NCI-H2081 (cell line): ENCODE data around the gene RAD9A.

Source experiments
- DNase-seq, 2 experiments: peaks; one replicate each; lab custom pipeline; 2025; lab: John Stamatoyannopoulos, UW

The RAD9A gene

DNA sequence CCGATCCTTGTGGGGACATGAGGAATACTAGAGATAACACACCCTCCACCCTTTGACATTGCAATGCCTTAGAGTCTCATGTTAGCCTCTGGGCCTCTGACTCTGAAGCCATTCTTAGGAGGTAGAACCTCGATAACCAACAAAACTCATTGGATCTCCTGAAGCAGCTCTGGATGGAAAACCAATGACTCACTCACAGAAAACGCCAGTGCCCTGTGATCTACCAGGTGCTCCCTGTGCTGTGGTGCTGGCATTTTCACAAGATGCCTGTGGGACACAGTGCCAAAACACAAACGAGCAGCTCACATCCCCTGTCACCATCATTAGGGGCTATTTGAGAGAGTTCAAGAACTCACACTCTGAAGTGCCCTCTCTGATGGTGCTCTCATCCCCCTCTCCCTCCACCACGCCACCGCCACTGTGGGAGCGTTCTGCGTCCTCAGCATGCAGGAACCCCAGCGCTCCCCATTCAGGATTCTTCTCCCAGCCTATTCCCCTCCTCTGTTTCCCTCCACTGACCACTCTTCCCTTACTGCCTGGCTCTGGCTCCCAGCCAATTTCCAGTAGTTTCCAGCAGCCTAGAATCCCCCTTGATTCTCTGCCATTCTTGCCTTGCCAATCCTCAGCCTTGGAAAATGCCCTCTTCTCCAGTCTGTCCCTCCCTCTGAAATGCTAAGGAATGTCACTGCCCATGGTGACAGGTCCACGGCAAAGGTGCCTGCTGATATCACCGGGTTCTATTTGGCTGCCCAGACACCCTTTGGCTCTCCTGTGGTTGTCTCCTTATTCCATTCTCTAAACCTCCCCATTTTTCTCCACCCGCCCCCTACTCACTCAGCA is 33.7 kb upstream of the RAD9A start:
- DNase-seq = no peak

DNA sequence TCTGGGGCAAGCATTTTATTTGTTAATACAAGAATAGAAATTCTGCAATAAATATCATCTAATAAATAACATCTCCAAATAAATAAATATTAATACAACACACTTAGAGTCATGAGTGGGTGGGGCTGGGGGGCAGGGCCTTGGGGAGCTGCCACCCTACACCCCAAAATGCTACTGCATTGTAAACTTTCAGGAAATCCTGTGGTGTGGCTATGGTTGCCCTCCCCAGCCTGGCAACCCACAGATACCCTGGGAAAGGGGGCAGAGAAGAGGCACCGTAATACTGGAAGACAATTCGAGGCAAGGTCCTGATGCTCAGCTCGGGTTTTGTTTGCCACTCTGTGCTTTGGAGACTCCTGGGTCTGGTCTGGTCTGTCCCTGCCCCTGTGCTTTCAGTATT is 27.6 kb upstream of the RAD9A start:
- no peak for DNase-seq

DNA sequence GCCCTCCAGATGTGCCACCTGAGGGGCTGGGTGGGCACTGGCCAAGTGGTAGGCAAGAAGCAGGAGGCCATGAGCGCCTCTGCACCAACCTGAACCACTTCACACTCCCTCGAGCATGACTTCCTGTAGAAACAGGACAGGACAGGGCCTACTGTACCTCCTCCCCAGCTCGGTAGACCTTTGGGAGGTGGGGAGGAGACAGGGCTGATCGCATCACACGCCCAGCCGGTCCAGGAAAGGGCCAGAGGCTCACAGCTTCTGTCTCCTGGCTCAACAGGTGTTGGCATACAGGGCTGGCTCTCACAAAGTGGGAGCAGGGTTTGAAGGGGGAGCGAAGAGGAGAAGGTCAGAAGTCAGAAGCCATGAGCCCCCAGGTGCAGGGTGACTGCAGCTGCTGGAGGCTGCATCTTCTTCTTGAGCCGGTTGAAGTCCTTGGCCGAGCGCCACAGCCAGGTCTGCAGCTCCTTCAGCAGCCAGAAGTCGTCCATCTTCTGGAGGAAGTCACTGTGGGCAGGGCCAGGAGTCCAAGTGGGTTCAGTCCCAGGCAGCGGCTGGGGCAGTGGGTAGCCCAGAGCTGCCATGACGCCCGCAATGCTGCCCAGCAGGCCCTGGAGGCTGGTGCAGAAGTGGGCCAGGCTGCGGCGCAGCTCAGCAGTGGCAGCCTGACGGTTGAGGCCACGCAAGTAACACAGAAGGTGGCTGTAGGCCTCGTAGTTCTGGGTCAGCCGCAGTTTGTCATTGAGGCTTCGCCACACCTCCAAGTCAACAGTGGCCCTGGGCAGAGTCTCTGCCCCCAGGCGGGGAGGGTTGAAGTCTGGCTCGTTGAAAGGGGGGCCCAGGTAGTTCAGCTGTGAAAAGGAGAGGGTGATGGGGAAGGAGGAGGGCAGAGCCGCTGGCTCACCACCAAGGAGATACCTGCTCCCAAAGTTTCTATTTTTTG is 26.7 kb upstream of the RAD9A start:
- no peak for DNase-seq

DNA sequence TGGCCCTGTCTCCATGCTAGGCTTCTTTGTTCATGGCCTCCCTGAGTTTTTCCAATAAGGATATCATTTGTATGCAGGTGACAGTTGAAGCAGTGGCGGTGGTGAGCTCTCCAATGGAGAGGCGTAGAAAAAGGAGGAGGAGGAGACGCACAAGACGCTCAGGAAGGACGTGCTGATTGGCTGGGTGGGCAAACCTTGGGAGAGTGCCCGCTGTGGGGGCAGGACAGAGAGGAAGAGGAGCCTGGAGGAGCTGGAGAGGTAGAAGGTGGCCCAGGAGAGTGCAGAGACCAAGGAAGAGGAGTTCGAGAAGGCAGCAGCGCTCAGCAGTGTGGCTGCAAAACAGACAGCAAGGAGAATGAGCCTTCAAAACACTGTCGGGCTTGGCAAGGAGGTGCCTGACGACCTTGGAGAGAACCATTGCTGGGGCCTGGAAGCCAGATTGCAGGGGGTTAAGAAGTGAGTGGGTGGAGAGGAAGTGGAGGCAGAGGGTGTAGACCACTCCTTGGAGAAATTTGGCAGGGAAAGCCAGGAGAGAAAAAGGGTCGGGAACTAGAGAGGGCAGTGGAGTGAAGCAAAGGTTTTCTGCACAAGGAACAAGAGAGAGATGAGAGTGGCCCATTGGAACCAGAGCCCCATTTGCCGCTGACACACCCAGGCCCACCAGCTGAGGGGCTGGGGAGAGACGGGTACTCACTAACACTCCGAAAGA is 25.9 kb upstream of the RAD9A start:
- no peak for DNase-seq

DNA sequence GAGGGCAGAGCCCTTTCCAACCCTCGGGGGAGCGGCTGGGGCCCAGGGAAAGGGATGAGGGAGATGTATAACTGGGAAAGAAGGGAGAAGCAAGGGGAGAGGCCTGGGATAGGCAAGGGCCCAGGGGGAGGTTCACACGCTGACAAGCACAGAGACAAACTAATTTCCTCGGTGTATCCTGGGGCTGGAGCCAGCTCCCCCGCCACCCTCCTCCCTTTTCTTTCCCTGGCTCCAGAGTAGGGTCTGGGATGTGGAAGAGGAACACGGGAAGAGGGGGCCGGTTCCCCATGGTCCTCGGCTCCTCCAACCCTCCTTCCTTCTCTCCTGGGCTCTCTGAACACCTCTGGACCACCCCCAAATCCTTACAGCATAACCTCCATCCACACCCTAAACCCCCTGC is 25.2 kb upstream of the RAD9A start:
- no peak for DNase-seq

DNA sequence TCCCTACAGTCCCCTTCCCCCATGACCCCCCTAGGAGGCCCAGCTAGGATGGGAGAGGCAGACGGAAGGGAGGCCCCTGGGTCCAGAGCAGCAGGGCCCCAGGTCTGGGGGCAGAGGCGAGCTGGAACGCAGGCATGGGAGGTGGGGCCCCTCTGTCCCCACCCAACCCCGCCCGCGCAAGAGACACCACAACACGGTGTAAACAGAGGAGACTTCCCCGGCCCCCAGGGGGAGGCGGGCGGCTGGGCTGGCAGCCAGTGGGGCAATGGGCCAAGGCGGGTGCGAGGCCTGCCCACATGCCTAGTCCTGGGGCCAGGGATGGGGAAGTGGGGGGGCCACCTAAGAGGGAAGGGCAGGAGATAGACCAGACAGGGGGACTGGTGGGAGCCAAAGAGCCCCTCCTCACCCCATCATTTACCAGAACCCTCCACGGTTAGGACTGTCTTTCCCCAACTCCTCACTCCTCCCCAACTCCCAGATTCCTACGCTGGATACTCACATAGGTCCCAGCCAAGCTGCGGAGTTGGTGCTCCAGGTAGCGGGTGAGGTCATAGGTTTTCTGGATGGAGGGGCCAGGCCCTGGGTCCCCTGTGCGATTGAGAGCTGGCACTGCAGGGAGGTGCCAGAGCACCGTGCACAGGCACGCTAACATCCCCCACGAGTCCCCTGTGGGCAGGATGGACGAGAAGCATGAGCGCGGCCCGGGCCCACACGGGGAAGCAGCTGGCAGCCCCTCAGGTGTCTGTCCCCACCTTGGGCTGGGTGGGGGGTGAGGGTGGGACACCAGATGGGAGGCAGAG is 24.6 kb upstream of the RAD9A start:
- DNase-seq = peak; percentile 33 to 50

DNA sequence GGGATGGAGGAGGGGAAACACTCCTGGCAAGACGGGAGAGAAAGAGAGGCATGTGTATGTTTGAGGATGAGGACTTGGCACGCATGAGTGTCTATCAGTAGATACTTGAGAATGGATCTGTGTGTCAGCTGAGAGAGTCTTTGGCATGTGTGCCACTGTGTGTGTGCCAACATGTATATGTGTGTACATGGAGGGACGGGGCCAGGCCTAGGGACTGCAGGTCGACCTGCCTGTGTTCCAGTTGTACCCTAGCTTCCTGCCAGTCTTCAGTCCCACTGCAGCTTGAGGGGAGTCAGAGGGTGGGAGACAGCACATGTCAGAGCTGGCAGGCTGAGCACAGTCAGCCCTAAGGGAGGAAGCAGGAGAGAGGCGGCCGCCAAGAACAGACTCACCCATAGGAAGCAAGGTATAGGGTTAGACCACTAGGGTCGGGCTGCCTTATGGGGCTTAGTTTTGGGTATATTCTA is 24.0 kb upstream of the RAD9A start:
- no peak for DNase-seq

DNA sequence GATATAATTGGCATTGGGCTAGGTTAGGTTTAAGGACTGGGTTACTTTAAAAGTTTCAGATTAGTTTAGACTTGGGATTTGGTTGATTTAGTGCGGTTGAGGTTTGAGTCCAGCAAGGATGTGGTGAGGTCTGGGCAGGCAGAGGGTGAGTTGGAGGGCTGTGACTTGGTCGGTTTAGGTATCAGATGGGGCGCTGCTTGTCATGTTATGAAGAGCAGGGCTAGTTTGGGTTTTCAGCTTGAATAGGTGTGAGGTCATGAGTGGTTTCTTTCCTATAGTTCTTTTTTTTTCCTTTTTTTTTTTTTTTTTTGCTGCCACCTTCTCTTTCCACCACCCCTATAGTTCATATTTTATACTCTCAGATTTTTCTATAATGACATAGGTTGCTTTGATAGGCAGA is 23.2 kb upstream of the RAD9A start:
- no peak for DNase-seq

DNA sequence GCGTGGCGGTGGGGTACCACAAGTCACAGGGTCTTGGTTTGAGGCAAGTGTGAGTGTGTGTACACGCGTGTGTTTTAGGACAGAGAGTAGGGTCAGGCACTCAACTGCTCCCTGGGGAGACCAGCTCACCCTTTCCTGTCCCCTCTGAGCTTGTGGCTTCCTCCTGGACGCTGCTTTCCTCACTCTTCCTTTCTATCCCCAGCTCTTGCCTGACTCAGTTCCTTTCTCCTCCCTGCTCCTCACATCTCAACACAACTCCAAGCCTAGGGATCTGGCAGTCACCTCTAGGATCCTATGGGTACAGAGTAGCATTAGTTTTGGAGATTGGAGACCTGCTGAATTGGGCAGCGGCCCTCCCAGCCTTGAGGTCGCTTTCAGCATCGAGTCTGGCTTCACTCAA is 22.5 kb upstream of the RAD9A start:
- no peak for DNase-seq

DNA sequence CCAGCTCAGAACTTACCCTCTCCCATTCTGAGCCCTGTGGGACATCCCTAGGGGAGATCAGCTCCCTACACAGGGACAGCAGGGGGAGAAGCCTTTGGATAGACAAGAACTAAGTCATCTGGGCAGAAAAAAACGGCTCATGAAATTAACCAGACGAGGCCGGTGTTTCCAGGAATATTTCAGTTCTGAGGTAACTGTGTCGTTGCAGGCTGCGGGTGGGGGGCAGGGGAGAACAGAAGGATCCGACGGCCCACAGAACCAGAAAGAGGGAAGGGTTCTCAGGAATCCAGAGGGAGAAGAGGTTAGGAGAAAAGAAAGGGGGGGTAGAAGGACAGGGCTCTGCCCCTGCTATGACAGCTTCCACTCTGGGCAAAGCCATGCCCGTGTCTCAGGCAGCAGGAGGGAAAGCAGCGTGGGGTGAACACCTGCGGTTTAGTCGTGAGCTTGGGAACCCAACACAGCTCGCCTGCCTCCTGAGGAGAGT is 21.9 kb upstream of the RAD9A start:
- peak in 1 of 2 experiments; percentile 31 for DNase-seq

DNA sequence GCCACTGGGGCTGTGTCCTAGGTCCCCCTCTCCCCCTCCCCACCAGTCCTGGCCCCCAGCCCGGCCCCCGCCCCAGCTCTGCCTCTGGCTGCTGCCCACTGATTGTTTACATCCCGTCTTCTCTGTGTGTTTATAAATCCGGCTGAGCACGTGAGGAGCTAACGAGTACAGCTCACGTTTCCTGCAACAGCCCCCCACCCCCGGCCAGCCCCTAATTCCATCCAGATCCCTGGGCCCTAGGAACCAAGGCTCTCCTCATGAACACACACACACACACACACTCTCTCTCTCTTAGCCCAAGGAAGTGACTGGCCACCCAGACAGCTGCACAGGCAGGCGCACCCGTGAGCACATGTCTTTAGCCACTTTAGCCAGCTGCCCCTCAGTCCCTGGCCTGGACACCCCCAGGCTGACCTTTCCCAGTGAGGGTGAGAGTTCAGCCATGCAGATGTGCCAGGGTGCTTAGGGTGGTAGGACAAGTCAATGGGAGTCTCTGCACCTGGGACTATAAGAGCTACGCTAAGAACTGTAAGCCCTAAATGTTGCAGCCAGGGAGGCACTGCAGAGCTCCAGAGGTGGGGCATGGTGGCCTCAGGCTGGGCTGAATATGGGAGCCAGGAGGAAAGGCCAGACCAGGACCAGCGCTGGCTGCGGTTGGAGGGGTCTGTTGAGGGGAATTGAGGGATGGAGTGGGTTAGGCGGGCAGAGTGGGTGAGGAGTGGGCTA is 21.3 kb upstream of the RAD9A start:
- DNase-seq = peak in 1 of 2 experiments; percentile 31

DNA sequence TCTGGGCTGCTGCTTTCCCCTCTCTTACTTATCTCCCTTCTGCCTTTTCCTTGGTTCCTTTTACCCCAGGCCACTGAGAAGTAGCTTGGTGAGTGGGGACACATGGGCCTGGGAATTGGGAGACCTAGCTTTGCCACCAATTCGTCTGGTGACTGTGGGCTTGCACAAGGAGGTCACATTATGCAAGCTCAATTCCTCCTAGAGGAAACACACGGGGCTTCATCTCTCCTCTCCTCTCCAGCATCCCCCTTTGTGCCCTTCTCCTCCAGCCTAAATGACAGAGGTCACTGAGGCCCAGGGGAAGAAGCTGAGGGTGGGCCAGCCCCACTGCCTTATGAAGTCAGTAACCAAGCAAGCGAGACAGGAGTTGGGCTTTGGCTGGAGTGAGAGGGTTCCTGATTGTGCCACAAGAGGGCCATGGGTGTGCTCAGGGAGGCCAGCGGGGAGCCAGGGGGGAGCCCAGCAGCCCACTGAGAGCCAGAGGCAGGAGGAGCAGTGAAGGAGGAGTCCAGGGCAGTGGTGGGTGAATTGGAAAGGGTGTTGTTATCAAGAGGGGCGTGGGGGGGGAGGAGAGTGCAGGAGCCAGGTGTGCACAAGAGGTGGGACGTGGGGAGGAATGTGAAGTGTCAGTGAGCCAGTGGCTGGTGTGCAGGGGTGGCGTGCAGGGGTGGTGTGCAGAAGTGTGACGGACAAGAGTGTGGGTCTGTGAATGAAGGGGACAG is 20.4 kb upstream of the RAD9A start:
- no peak for DNase-seq

DNA sequence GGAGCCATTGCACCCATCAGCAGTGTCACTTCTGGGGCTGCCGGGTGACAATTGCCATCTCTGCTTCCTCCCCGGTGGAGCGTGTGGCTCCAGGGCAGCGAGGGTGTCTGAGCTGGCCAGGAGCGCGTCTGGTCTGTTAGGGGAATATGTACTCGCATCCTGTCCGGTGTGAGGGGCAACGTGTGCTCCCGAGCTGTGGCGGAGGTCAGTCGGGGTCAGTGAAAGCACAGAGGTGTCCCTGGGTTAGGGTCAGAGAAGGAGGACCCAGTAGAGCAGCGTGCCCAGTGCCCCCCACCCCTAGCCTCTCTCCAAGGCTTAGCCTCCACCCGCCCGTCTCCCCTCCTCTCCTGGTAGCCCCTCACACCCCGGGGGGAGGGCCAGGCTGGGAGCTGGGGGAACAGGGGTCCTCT is 19.9 kb upstream of the RAD9A start:
- no peak for DNase-seq

DNA sequence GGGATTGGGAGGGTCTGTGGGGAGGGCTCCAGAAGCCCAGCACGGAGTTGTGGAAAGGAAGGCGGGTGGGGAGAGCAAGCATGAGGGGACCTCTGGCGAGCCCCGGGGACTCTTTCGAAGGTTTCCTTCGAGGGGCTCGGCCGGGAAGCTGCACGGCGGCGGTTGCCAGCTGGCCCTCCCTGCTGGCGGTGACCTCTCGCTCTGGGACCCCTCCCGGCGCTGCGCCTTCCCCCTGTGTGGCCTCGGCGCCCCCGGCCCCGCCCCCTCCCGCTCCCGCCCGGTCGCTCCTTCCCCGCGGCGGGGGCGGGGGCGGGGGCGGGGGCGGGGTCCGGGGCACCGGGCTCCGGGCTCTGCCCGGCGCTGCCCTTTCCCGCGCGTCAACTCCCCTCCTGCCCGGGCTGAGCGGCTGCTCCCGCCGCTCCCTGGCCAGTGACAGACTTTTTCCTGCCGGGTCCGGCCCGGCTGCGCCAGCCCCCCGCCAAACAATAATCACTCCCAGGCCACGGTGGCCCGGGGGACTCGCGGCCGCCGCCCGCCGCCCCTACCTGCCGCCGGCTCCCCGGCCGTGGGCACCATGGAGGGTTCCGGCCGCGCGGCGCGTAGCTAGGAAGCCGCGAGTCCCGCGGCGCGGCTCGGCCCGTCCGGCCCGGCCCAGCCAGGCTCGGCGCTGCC is 19.3 kb upstream of the RAD9A start:
- DNase-seq = no peak

DNA sequence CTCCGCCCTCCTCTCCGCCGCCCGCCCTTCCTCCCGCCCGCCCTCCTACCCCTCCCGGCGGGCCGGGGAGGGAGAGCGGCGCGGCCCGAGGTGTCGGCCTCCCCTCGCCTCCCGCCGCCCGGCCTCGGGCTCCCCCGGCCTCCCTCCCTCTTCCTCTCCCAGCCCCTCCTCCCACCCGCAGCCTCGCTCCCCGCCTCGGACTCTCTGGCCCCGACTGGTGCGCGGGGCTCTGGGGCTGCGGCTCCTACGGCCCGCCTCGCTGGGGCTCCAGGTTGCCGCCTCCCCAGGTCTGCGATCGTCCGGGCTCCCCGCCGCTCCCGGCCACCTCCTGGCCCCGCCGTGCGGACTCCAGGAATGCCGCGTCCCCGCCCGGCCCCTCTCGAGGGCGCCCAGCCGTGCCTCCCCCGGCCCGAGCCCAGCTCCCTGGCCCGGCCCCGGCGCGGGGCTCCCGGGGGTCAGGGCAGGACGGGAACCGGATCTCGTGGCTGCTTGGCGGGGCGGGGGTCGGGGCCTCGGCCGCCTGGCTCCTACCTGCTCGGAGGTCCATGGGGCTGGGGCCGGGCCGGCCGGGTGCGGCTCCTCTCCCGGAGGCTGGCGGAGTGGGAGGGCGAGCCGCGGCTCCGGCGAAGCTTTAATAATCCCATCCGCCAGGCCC is 18.7 kb upstream of the RAD9A start, which contains the start of gene CLCF1:
Gene CLCF1, minus strand, starts transcription at position 606 of the 655 bp plus-strand sequence. Its CDS starts 59 bp downstream, at position 547.
- no peak for DNase-seq

DNA sequence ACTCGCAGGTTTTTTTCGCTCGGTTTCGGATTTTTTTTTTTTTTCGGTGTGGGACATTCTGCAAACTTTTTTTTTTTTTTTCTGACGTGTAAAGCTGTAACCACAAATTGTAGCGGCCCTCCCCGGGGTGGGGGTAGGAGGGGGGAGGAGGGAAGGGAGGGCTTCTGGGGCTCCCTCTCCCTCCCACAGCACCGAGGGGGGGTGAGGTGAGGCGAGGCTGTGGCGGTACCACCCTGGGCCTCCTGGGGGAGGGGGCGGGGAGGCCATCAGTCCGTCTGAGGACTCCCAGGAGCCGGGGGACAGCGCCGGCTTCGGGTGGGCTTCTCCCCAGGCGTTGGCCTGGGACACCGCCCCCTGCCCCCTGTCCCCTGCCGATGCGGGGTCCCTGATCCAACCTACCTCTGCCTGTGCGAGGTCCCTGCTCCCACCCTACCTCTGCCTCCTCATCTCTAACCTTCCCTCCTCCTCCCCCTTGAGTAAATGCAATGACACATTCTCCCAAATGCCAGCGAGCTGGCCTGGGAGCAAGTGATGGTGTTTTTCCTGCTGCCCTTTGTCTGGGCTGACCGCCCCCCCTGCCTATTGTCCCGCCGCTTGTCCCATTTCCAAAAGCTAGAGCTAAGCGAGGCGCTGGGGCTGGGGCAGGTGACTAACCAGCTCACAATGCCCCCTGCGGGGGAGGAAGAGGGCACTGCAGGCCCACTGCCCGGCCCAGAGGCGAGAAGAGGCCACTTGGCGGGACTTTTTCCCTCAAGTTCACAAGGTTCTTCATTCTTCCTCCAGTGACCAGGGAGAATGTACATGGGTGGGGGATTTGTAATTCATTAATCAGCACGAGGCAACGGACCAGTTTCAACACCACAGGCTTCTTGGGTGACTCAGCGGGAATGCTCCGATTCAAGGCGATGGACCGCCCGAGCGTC is 17.9 kb upstream of the RAD9A start:
- DNase-seq = no peak

DNA sequence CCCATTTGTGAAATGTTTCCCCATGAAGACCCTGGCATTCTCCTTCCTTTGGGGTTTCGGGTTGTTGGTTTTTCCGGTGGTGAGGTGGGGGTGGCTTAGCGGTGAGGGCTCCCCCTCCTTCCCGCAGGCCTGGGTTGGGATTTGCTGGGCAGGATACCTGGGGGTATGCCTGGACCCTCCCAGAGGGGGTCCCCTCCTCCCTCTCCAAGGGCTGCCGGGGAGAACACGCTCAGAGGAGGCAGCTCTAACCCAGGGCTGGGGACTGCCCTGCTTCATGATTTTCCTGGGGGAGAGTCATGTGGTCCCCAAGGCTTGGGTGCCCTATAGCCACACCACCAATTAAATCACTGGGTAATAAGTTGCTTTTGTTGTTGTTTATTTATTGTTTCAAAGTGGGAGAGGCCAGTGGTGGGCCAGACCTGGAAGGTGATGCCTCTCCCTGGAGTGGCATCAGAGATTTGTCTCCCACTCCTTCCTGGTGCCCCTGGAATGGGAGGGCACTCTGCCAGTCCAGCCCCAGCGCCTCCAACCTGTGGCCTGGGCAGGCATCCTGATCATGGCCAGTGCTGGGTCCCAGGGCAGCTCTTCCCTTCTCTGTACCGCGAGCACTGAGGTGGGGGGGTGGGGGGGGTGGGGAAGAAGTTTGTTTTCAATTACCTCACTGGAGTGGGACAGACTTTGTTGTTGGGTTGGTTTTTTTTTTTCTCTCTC is 17.1 kb upstream of the RAD9A start:
- DNase-seq = no peak
